Measurements from ENCODE around the gene HTR2C. TPM values are rescaled to one million over a fixed set of nuclear protein-coding genes. Genes with fewer than 3 reads are reported as not detected.
"Not testable (repeated sequence)": the region's sequence is repeated elsewhere in the genome, so short reads cannot be mapped to it uniquely, and the experiment has no call there.

Gene HTR2C
- total RNA-seq, 1 donor from 2014 or later, result not detected

DNA sequence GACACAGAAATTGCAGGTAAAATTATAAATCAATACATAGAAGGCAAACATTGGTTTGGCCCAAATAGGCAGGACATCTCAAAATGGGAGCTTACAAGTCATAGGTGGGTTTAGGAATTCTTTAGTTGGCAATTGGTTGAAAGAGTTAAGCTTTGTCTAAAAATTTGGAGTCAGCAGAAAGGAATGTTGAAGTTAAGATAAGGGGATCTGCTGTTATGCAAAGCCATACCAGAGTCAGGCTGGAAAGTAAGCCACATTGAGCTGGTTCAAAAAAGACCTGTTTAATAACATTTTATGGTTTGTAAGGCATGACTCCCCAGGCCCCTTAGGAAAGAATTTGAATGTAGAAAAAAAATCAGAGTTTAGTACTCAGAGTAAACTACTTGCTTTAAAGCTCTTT lies 341.0 kb downstream of the HTR2C start:
- ATAC-seq (ENCODE audit: poor library complexity), result peak; percentile 31
- intact Hi-C loops (cut with DNase I), result no loop called here
- DNase-seq, result no peak

GRCh38 chrX:114930227-114930626 lies 346.3 kb downstream of the HTR2C start:
- ATAC-seq (ENCODE audit: poor library complexity), result no peak
- intact Hi-C loops (cut with DNase I), result no loop called here
- no peak for DNase-seq

GRCh38 chrX:114932550-114932949 lies 348.7 kb downstream of the HTR2C start:
- ATAC-seq (ENCODE audit: poor library complexity) (no peak), DNase-seq (no peak)
- intact Hi-C loops (cut with DNase I), result no loop called here

- ATAC-seq (ENCODE audit: poor library complexity); DNase-seq; intact Hi-C loops (cut with DNase I): not testable (repeated sequence)
Observed at GRCh38 chrX:114933291-114933690, 349.4 kb downstream of the HTR2C start.

- DNase-seq; intact Hi-C loops (cut with DNase I); ATAC-seq (ENCODE audit: poor library complexity): not testable (repeated sequence)
Observed at GRCh38 chrX:114937090-114937489, 353.2 kb downstream of the HTR2C start.

GRCh38 chrX:114952696-114953095 lies 368.8 kb downstream of the HTR2C start:
- intact Hi-C loops (cut with DNase I), result loop anchor here (10.0 kb wide), 1 partner anchor 188 kb away; no protein-coding TSS in a partner anchor

More at GRCh38 chrX:114952696-114953095, 368.8 kb downstream of the HTR2C start:
- DNase-seq, result no peak
- no peak for ATAC-seq (ENCODE audit: poor library complexity)

Small RNA genes lying within 50 kb of the gene (microRNA-seq; reads per million reads assigned to microRNA genes)
- gene MIR1264 (not detected), gene MIR1298 (not detected), gene MIR1911 (not detected), gene MIR1912 (not detected), gene MIR448 (not detected), gene MIR764 (not detected)
